ENCODE data around the gene PPP1CA.
A peak's percentile ranks its signal among the peaks of the same experiment; 100 is the strongest.

The PPP1CA gene

GRCh38 chr11:67382276-67383136, 19.2 kb downstream of the PPP1CA start:
- H3K36me3 ChIP-seq (ENCODE audit: control insufficient read depth, low read depth, low read length): no peaks in the 10 kb centered on the region
- H3K27ac ChIP-seq (ENCODE audit: low read length): no peak overlapping the region
- H3K4me3 ChIP-seq (ENCODE audit: low read length): no peak overlapping the region
- H3K9me3 ChIP-seq (ENCODE audit: control insufficient read depth, low read depth, low read length): no peaks in the 10 kb centered on the region
- H3K27me3 ChIP-seq (ENCODE audit: control insufficient read depth, insufficient read depth, low read length): peaks cover 13% of the 10 kb centered on the region
- no peak overlapping the region for H3K9ac ChIP-seq (ENCODE audit: low read length)
- no peaks in the 10 kb centered on the region for H3K4me1 ChIP-seq (ENCODE audit: control insufficient read depth, low read depth, low read length)

DNA sequence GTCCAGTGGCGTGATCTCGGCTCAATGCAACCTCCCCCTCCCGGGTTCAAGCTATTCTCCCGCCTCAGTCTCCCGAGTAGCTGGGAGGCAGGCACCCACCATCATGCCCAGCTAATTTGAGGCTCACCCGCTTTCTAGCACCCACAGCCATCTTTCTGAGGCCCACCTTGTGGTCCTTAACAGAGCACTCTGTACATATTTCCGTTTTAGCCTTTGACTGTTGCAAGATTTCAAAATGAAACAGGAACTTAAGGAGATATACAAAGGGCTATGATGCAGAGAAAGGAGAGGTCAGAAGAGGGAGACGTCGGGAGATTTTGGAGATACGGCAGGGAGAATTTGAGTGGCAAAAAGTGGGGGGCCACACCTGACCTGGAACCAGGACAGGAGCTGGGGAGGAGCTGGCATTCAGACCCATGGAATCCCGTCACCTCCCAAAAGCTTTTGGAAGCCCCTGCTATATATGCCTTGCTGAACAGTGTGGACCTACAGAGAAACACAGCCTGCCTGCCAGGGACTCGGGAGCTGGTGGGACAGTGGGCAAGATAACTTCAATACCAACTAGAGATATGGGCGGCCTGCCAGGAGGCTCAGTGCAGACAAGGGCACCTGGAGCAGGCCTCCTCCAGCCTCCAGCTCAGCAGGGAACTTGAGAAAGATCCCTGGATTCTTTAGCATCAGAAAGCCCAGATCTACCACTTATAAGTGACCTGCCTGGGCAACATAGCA, 20.2 kb downstream of the PPP1CA start:
- H3K4me3 ChIP-seq (ENCODE audit: low read length): no peak overlapping the region
- H3K9me3 ChIP-seq (ENCODE audit: control insufficient read depth, low read depth, low read length): no peaks in the 10 kb centered on the region
- peaks cover 1% of the 10 kb centered on the region for H3K4me1 ChIP-seq (ENCODE audit: control insufficient read depth, low read depth, low read length)
- no peaks in the 10 kb centered on the region for H3K36me3 ChIP-seq (ENCODE audit: control insufficient read depth, low read depth, low read length)
- no peak overlapping the region for H3K27ac ChIP-seq (ENCODE audit: low read length)
- no peak overlapping the region for H3K9ac ChIP-seq (ENCODE audit: low read length)
- H3K27me3 ChIP-seq (ENCODE audit: control insufficient read depth, insufficient read depth, low read length): peaks cover 24% of the 10 kb centered on the region

DNA sequence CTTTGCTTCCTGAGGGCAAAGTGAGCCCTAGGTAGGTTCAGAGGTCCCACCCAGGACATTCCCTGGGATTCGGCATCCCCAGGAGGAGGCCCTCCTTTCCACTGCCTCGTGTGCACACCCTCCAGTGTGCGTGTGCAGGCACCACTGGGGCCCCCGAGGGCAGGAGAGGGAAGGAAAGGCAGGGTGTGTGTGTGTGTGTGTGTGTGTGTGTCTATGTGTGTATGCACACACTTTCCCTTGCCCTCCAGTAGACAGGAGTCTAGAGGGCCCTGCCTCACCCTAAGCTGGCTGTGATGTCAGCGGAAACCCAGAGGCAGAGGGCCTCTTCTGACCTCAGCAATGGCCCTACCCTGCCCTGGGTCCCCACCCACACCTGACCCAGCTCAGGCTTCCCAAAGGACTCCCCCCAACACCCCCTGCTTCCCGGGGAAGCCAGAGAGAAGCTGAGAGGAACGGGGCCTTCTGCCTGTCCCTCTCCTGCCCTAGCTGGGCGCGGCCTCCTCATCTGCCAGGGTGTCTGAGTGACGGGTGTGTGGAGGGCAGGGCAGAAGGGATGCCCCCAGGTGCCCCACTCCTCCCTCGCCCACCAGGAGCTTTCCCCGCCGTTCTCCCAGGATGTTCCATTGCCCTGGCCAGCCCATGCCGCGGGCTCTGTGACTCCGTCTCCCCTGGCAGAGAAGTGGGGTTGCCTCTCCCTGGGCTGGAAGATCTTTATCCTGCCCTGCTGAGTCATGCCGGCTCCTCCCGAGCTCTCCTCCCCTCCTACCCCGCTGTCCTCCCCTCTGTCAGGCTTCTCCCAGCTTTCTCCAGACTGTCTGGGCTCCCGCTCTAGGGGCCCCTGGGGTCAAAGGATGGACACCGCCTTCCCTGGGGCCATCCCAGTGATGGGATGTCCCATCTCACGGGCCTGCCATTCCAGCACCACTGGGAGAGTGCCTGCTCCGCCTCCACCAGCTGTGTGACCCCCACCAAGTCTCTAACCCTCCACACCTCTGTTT, 22.3 kb downstream of the PPP1CA start:
- Histone ChIP-seq H3K4me1 (ENCODE audit: control insufficient read depth, low read depth, low read length) (peaks cover 16% of the 10 kb centered on the region), H3K27me3 (ENCODE audit: control insufficient read depth, insufficient read depth, low read length) (peaks cover 35% of the 10 kb centered on the region), H3K27ac (ENCODE audit: low read length) (no peak overlapping the region), H3K36me3 (ENCODE audit: control insufficient read depth, low read depth, low read length) (no peaks in the 10 kb centered on the region), H3K4me3 (ENCODE audit: low read length) (no peak overlapping the region), H3K9me3 (ENCODE audit: control insufficient read depth, low read depth, low read length) (no peaks in the 10 kb centered on the region), H3K9ac (ENCODE audit: low read length) (no peak overlapping the region)

DNA sequence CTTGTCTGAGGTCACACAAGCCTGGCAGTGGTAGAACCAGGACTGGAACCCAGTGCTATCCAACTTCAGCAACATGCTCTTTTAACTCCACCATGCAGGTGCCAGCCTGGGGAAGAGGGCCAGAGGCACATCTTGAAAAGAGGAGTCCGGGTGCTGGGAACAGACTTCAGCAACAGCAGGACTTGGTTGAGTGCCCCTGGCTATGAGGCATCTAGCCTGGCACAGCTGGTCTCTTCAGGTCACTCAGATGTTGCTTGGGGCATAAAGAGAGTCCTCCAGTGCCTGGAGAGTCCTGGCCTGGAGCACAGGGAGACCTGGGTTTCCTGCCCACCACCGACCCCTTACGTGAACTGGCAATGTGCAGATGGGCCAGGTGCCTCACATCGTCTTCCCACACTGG, 23.1 kb downstream of the PPP1CA start:
- Histone ChIP-seq H3K27me3 (ENCODE audit: control insufficient read depth, insufficient read depth, low read length) (peaks cover 43% of the 10 kb centered on the region), H3K9me3 (ENCODE audit: control insufficient read depth, low read depth, low read length) (no peaks in the 10 kb centered on the region), H3K9ac (ENCODE audit: low read length) (no peak overlapping the region), H3K36me3 (ENCODE audit: control insufficient read depth, low read depth, low read length) (no peaks in the 10 kb centered on the region), H3K4me1 (ENCODE audit: control insufficient read depth, low read depth, low read length) (peaks cover 20% of the 10 kb centered on the region), H3K4me3 (ENCODE audit: low read length) (no peak overlapping the region), H3K27ac (ENCODE audit: low read length) (no peak overlapping the region)

DNA sequence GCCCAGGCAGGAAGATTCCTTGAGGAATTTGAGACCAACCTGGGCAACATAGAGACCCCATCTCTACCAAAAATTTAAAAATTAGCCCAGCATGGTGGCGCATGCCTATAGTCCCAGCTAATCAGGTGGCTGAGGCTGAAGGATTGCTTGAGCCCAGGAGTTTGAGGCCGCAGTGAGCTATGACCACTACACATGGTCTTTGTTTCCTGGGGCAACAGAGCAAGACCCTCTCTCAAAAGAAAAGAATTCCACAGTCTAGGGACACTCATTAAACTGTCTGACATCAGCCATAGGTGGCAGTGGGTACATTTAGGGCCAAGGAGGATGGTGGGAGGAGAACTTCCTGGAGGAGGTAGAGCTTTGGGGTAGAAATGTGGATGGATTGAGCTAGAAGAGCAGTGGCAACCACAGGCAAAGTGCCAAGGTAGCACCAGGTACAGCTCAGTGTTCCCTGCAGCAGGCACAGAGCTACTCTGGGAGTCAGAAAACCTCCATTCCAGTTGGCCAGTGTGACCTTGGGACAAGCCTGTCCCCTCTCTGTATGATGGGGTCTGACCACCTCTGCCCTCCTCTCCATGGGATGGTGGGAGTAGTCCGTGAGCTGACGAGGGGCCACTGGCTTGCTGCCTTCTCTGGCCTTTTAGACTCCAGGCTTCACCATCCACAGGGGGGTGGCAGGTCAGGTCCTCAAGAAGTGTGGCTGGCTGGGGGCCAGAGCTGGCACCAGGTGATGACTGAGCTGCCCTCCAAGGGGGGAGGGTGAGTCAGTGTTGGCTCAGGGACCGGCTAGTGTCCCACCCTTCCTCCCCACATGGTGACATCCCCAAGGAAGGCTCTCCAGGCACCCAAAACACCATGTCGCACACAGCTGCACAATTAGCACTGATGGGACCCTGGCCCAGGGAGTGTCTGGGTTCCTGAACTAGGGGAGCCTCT, 24.5 kb downstream of the PPP1CA start:
- Histone ChIP-seq H3K9me3 (ENCODE audit: control insufficient read depth, low read depth, low read length) (no peaks in the 10 kb centered on the region), H3K27ac (ENCODE audit: low read length) (no peak overlapping the region), H3K4me1 (ENCODE audit: control insufficient read depth, low read depth, low read length) (peaks cover 20% of the 10 kb centered on the region), H3K36me3 (ENCODE audit: control insufficient read depth, low read depth, low read length) (no peaks in the 10 kb centered on the region), H3K27me3 (ENCODE audit: control insufficient read depth, insufficient read depth, low read length) (peaks cover 48% of the 10 kb centered on the region), H3K4me3 (ENCODE audit: low read length) (no peak overlapping the region), H3K9ac (ENCODE audit: low read length) (no peak overlapping the region)

DNA sequence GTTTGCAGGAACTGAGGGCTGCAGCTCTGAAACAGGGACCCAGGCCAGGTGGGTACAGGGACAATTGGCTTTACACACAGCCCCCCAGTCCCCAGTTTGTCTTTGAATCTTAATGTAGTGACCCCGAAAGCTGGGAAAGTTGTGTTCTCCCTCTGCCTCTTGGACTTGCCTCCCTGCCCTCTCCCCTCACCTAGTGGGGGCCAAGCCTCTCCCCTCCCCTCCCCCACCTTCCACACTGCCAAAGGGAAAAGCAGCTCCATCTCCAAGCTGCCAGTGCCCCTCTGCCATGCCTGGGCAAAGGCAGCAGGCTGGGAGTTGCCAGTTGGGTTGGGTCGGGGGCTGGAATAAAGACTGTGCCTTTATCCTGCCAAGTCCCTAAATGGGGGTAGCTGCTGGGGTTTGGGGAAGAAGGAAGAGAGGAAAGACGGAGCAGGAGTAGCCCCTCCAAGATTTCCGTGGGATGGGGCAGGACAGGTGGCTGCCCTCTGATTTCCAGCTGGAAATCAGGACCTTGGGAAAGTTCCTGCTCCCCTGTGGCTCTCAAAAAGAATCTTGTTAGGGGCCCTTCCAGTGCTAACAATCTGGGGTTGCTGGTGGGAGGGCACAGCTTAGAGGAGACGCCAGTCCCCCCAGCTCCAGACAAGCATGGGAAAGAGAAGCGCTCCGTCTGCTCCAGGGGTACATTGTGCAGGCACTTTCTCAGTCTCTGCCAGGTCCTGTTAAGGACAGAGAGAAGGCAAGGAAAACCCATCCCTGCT, 25.4 kb downstream of the PPP1CA start:
- Histone ChIP-seq H3K9me3 (ENCODE audit: control insufficient read depth, low read depth, low read length) (no peaks in the 10 kb centered on the region), H3K27me3 (ENCODE audit: control insufficient read depth, insufficient read depth, low read length) (peaks cover 57% of the 10 kb centered on the region), H3K36me3 (ENCODE audit: control insufficient read depth, low read depth, low read length) (no peaks in the 10 kb centered on the region), H3K9ac (ENCODE audit: low read length) (no peak overlapping the region), H3K4me1 (ENCODE audit: control insufficient read depth, low read depth, low read length) (peaks cover 29% of the 10 kb centered on the region), H3K27ac (ENCODE audit: low read length) (no peak overlapping the region), H3K4me3 (ENCODE audit: low read length) (peak overlapping the region; percentile 50)

DNA sequence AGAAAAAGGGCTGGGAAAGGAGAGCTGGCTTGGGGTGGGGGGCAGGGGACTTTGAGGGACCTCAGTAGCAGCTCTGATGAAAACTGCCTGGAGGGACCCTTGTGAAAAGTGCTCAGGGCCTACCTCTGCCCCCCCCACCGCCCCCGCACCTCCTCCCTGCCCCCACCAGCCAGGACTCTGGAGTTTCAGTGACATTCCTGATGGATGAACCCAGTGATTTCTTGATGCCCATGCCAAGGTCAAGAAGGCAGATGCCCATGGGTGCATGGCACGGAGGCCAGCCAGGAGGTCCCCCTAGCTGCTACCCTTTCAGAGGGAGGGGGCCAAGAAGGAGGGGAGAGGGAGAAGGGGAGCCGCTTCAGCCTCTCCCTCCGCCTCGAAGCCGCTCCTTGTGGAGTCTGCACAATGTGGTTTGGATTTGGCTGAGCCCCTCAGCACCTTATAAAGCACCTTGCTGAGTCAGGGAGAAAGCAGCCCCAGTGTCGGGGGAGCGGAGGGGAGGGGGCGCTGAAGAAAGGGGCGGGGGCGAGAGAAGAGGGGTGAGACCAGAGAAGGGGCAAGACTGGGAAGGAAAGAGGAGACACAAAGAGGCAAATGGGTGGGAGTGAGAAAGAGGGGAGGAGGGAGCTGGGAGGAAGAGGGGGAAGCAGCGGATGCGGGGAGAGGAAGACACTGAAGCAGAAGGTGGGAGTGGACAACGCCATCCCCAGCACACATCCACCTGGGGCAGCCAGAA, 26.2 kb downstream of the PPP1CA start:
- H3K36me3 ChIP-seq (ENCODE audit: control insufficient read depth, low read depth, low read length): no peaks in the 10 kb centered on the region
- peaks cover 36% of the 10 kb centered on the region for H3K4me1 ChIP-seq (ENCODE audit: control insufficient read depth, low read depth, low read length)

DNA sequence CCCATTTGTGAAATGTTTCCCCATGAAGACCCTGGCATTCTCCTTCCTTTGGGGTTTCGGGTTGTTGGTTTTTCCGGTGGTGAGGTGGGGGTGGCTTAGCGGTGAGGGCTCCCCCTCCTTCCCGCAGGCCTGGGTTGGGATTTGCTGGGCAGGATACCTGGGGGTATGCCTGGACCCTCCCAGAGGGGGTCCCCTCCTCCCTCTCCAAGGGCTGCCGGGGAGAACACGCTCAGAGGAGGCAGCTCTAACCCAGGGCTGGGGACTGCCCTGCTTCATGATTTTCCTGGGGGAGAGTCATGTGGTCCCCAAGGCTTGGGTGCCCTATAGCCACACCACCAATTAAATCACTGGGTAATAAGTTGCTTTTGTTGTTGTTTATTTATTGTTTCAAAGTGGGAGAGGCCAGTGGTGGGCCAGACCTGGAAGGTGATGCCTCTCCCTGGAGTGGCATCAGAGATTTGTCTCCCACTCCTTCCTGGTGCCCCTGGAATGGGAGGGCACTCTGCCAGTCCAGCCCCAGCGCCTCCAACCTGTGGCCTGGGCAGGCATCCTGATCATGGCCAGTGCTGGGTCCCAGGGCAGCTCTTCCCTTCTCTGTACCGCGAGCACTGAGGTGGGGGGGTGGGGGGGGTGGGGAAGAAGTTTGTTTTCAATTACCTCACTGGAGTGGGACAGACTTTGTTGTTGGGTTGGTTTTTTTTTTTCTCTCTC, 26.9 kb downstream of the PPP1CA start:
- no peak overlapping the region for H3K27ac ChIP-seq (ENCODE audit: low read length)
- H3K27me3 ChIP-seq (ENCODE audit: control insufficient read depth, insufficient read depth, low read length): peaks cover 72% of the 10 kb centered on the region
- H3K9me3 ChIP-seq (ENCODE audit: control insufficient read depth, low read depth, low read length): no peaks in the 10 kb centered on the region
- peak overlapping the region; percentile 64 for H3K4me3 ChIP-seq (ENCODE audit: low read length)
- no peaks in the 10 kb centered on the region for H3K36me3 ChIP-seq (ENCODE audit: control insufficient read depth, low read depth, low read length)
- H3K4me1 ChIP-seq (ENCODE audit: control insufficient read depth, low read depth, low read length): peaks cover 37% of the 10 kb centered on the region
- H3K9ac ChIP-seq (ENCODE audit: low read length): peak overlapping the region; percentile 9

More for the DNA sequence above, 26.2 kb downstream of the PPP1CA start:
- Histone ChIP-seq H3K4me3 (ENCODE audit: low read length) (peak overlapping the region; percentile 50), H3K27ac (ENCODE audit: low read length) (no peak overlapping the region), H3K9me3 (ENCODE audit: control insufficient read depth, low read depth, low read length) (no peaks in the 10 kb centered on the region), H3K9ac (ENCODE audit: low read length) (no peak overlapping the region), H3K27me3 (ENCODE audit: control insufficient read depth, insufficient read depth, low read length) (peaks cover 65% of the 10 kb centered on the region)

Measured in iPS-18a (cell line).